GM12874 (cell line): Measurements from ENCODE around the gene RNF212.

Experiments
- CTCF ChIP-seq: IDR thresholded peaks from 2 replicates; pipeline ENCODE4 v1.5.1; 2011; ENCODE audit warnings: low read depth, mild to moderate bottlenecking, control low read depth, low read length, moderate library complexity; ENCODE audit not compliant: insufficient read depth

Gene RNF212

GRCh38 chr4:1093391-1094335 is 19.7 kb downstream of the RNF212 start:
- no peak for TF ChIP-seq CTCF

- no peak for TF ChIP-seq CTCF
Observed at GRCh38 chr4:1092983-1093361, 20.4 kb downstream of the RNF212 start.

- TF ChIP-seq CTCF = no peak
Observed at GRCh38 chr4:1092026-1092982, 21.1 kb downstream of the RNF212 start.

GRCh38 chr4:1091561-1091995 is 21.8 kb downstream of the RNF212 start:
- no peak for TF ChIP-seq CTCF

GRCh38 chr4:1090465-1091440 is 22.6 kb downstream of the RNF212 start:
- no peak for TF ChIP-seq CTCF

- no peak for TF ChIP-seq CTCF
Observed at GRCh38 chr4:1090036-1090435, 23.3 kb downstream of the RNF212 start.
